GM23338 (cell line): ENCODE results near the gene PLCG2. TPM values are rescaled to one million over a fixed set of nuclear protein-coding genes. Genes with fewer than 3 reads are reported as not detected.

ENCODE experiments used
- ATAC-seq: fragments of 200-7000 bp; cut with Tn5 transposase; 3 replicates; pipeline ENCODE4 v1.9.1; 2020
- DNase-seq: peaks from one replicate; pipeline ENCODE4 v3.0.0-alpha.2; 2015; ENCODE audit warnings: low spot score
- H2AFZ ChIP-seq: fragments of 200-600 bp; sonication (generic); 2 replicates; pipeline ENCODE4 v1.8.0; 2016; ENCODE audit warnings: antibody characterized with exemption, mild to moderate bottlenecking, moderate library complexity
- H3F3A ChIP-seq: fragments of 200-600 bp; sonication (generic); replicated peaks from 2 replicates; pipeline ENCODE4 v1.8.0; 2017; ENCODE audit warnings: antibody characterized with exemption, mixed run types, low read depth
- H3K27ac ChIP-seq: fragments of 200-600 bp; sonication (generic); 2 replicates; pipeline ENCODE4 v1.6.1; 2016; ENCODE audit warnings: low read depth
- H3K27me3 ChIP-seq: fragments of 200-600 bp; sonication (generic); 2 replicates; pipeline ENCODE4 v1.8.0; 2016; ENCODE audit warnings: mild to moderate bottlenecking, mixed run types, moderate library complexity; ENCODE audit not compliant: insufficient read depth
- H3K36me3 ChIP-seq: fragments of 200-600 bp; sonication (generic); 2 replicates; pipeline ENCODE4 v1.8.0; 2016; ENCODE audit warnings: mild to moderate bottlenecking; ENCODE audit not compliant: insufficient read depth
- H3K4me1 ChIP-seq: fragments of 200-600 bp; sonication (generic); 2 replicates; pipeline ENCODE4 v1.8.0; 2016; ENCODE audit warnings: mild to moderate bottlenecking, moderate library complexity; ENCODE audit not compliant: insufficient read depth
- H3K4me2 ChIP-seq: fragments of 200-600 bp; sonication (generic); 2 replicates; pipeline ENCODE4 v1.7.1; 2017; ENCODE audit warnings: mixed run types
- H3K4me3 ChIP-seq: fragments of 200-600 bp; sonication (generic); 2 replicates; pipeline ENCODE4 v1.6.1; 2016; ENCODE audit warnings: mixed run types
- H3K79me2 ChIP-seq: fragments of 200-600 bp; sonication (generic); replicated peaks from 2 replicates; pipeline ENCODE4 v1.8.0; 2017; ENCODE audit warnings: mild to moderate bottlenecking; ENCODE audit not compliant: insufficient read depth
- H3K9me2 ChIP-seq: fragments of 200-600 bp; sonication (generic); 2 replicates; pipeline ENCODE4 v1.8.0; 2017; ENCODE audit not compliant: insufficient read depth
- H4K20me1 ChIP-seq: fragments of 200-600 bp; sonication (generic); replicated peaks from 2 replicates; pipeline ENCODE4 v1.8.0; 2017; ENCODE audit warnings: mild to moderate bottlenecking; ENCODE audit not compliant: insufficient read depth
- H3K27ac Mint-ChIP-seq: 2 replicates; pipeline ENCODE4 v1.8.0; 2020; ENCODE audit warnings: inconsistent platforms, mild to moderate bottlenecking, moderate library complexity, mixed read lengths
- H3K27me3 Mint-ChIP-seq: 3 replicates; pipeline ENCODE4 v1.8.0; 2022; ENCODE audit warnings: low read depth, mild to moderate bottlenecking, moderate library complexity, mixed read lengths, inconsistent platforms; ENCODE audit not compliant: insufficient read depth, poor library complexity
- H3K36me3 Mint-ChIP-seq: 3 replicates; pipeline ENCODE4 v1.8.0; 2021; ENCODE audit warnings: low read depth, mild to moderate bottlenecking, inconsistent platforms, moderate library complexity, mixed read lengths
- H3K4me1 Mint-ChIP-seq: 3 replicates; pipeline ENCODE4 v1.8.0; 2020; ENCODE audit warnings: mild to moderate bottlenecking, inconsistent platforms, mixed read lengths
- H3K4me3 Mint-ChIP-seq: 3 replicates; pipeline ENCODE4 v1.8.0; 2021; ENCODE audit warnings: moderate library complexity, mild to moderate bottlenecking, inconsistent platforms, mixed read lengths
- H3K9me3 Mint-ChIP-seq: 3 replicates; pipeline ENCODE4 v1.8.0; 2020; ENCODE audit warnings: moderate library complexity, mild to moderate bottlenecking, inconsistent platforms, mixed read lengths
- CREB1 ChIP-seq: fragments of 250-450 bp; sonication (Bioruptor Pico); IDR thresholded peaks from 2 replicates; pipeline ENCODE4 v1.5.0; 2020; ENCODE audit warnings: low read depth, mild to moderate bottlenecking, moderate library complexity
- CTCF ChIP-seq, 2 experiments: fragments of 200-600 bp in 1 of 2; sonication (generic) in 1 of 2; conservative IDR thresholded peaks; 2 replicates each; pipeline versions ENCODE4 v1.5.1 to v1.6.1; 2016 to 2017; ENCODE audit warnings: antibody characterized with exemption in 2 of 2, low read depth in 2 of 2, mild to moderate bottlenecking in 2 of 2, moderate library complexity in 1 of 2
- ETS1 ChIP-seq: IDR thresholded peaks from 2 replicates; pipeline ENCODE4 v1.6.1; 2016; ENCODE audit warnings: antibody characterized with exemption
- EZH2 ChIP-seq: fragments of 200-600 bp; sonication (generic); IDR thresholded peaks from one replicate; pipeline ENCODE4 v1.8.0; 2017; ENCODE audit warnings: antibody characterized with exemption, mild to moderate bottlenecking, low read depth; ENCODE audit not compliant: unreplicated experiment
- EZH2phosphoT487 ChIP-seq: fragments of 200-600 bp; sonication (generic); IDR thresholded peaks from one replicate; pipeline ENCODE4 v1.8.1; 2018; ENCODE audit warnings: antibody characterized with exemption; ENCODE audit not compliant: unreplicated experiment
- JUNB ChIP-seq: IDR thresholded peaks from one replicate; pipeline ENCODE4 v1.6.1; 2016; ENCODE audit warnings: antibody characterized with exemption; ENCODE audit not compliant: unreplicated experiment
- NANOG ChIP-seq: IDR thresholded peaks from 2 replicates; pipeline ENCODE4 v1.6.1; 2016; ENCODE audit warnings: antibody characterized with exemption, borderline replicate concordance
- REST ChIP-seq: IDR thresholded peaks from one replicate; pipeline ENCODE4 v1.6.1; 2018; ENCODE audit warnings: antibody characterized with exemption; ENCODE audit not compliant: unreplicated experiment
- STAT1 ChIP-seq: IDR thresholded peaks from one replicate; pipeline ENCODE4 v1.6.1; 2016; ENCODE audit warnings: antibody characterized with exemption; ENCODE audit not compliant: unreplicated experiment
- ZNF114 ChIP-seq: fragments of 250-450 bp; sonication (Bioruptor Pico); IDR thresholded peaks from 2 replicates; pipeline ENCODE4 v1.5.0; 2020; ENCODE audit warnings: mild to moderate bottlenecking, moderate library complexity
- ZNF331 ChIP-seq: fragments of 250-450 bp; sonication (Bioruptor Pico); IDR thresholded peaks from 2 replicates; pipeline ENCODE4 v1.5.0; 2020; ENCODE audit warnings: low read depth, mild to moderate bottlenecking, moderate library complexity
- polyA plus RNA-seq: library from polyadenylated mRNA; unstranded; fragments of >200 nt; fragmentation: Nextera tagmentation; extraction: Ambion mirVana; gene quantifications from 2 replicates; pipeline ENCODE4 v1.2.1, GENCODE V29; 2016
- total RNA-seq: library from RNA; depleted of rRNA; stranded (reverse); fragments of >200 nt; shearing (Covaris generic); gene quantifications from 2 replicates; pipeline ENCODE4 v1.2.3, GENCODE V29; 2014

The PLCG2 gene
- total and polyA plus RNA-seq, 2 experiments from 2014 or later: 2.4 to 5.9 TPM

- TF ChIP-seq REST: no peak
- no peak for TF ChIP-seq ZNF331
- TF ChIP-seq JUNB: no peak
- no peak for TF ChIP-seq STAT1
- no peak for TF ChIP-seq EZH2phosphoT487
- no peak for TF ChIP-seq ETS1
- no peak for TF ChIP-seq EZH2
These were observed 167.1 kb downstream of the PLCG2 start (continued) for GRCh38 chr16:81946206-81946605.

GRCh38 chr16:81951564-81951963 is 172.5 kb downstream of the PLCG2 start:
- no peaks in the 10 kb centered on the region for H4K20me1 ChIP-seq
- no peak for ATAC-seq
- H3K27ac ChIP-seq: no peak overlapping the region
- H3K9me2 ChIP-seq: no peaks in the 10 kb centered on the region
- Mint-ChIP-seq H3K9me3 (no peaks in the 10 kb centered on the region; the same call in 1 of the 3 replicates), H3K36me3 (0 out of 3 replicates have a peak, but pooled peaks cover 4% of the 10 kb centered on the region), H3K27ac (no peak overlapping the region), H3K27me3 (no peaks in the 10 kb centered on the region), H3K4me3 (no peak overlapping the region), H3K4me1 (no peaks in the 10 kb centered on the region)
- H3K27me3 ChIP-seq: no peaks in the 10 kb centered on the region
- H2AFZ ChIP-seq: no peak overlapping the region
- DNase-seq: no peak
- H3F3A ChIP-seq: no peaks in the 10 kb centered on the region
- no peak overlapping the region for H3K4me3 ChIP-seq
- no peaks in the 10 kb centered on the region for H3K4me1 ChIP-seq
- H3K79me2 ChIP-seq: no peaks in the 10 kb centered on the region
- no peak overlapping the region for H3K4me2 ChIP-seq
- no peaks in the 10 kb centered on the region for H3K36me3 ChIP-seq
- no peak for TF ChIP-seq EZH2phosphoT487
- no peak for TF ChIP-seq CREB1
- TF ChIP-seq EZH2: no peak
- no peak for TF ChIP-seq NANOG
- TF ChIP-seq ETS1: no peak
- TF ChIP-seq ZNF331: no peak
- TF ChIP-seq JUNB: no peak
- TF ChIP-seq ZNF114 (CRISPR knock-in tag): no peak
- no peak for TF ChIP-seq CTCF (conservative IDR thresholded peaks at IDR 0.05; ENCODE audit: low read depth in 2 of 2)
- no peak for TF ChIP-seq REST
